ENCODE data around the gene ART3.
A peak's percentile ranks its signal among the peaks of the same experiment; 100 is the strongest.

The ART3 gene

GRCh38 chr4:76074993-76075600 lies 588 bp downstream of the ART3 start:
- no peak for DNase-seq

DNA sequence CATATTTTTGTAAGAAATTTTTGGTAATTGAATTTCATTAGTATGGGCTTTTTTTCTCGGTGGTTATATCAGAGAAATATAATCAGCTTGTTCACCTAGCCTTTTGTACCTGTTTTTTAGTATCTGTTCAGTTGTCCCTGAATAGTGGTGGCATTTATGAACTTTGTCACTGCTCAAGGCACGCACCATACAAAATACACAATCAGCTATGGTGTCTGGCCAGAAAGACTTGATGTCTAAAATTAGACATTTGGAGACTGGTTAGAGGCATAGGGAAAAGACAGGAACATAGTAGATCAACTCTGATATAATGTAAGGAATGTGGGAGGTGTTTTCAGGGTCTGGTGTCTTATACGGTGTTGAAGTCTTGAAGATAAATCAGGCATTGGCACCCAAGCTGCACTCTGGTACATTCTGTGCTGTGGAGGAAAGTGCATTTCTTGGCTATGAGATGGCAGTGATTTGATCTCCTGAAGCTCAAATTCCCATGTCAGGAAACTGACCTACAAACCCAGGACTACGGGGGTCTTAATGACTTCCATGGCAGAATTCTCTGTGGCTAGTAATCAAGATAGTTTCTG lies 3.6 kb downstream of the ART3 start:
- no peak for DNase-seq

DNA sequence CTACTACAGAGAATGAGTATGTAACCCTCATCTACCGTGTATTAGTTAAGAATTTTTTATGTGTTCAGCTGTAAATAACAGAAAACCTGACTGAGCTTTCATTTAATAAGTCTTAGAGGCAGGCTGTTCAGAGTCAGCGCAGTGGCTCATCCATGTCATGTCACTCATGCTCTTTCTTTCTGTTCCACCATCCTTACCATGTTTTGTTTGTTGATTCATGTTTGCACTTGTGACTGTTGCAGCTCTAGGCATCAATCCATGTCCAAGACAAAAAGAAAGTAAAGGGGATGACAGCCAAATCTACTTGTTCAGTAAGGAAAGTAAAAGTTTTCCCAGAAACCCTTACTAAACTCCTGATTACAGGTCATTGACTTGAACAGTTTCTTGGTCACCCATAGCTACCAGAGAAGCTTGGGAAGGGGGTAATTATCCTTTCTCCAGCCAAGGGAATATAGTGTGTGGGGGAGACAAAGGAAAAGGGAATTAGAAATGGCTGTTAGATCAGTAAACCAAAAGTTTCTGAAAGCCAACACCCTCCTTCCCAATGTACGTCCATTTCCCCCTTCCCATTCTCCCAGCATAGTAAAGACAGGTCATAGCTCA lies 9.0 kb downstream of the ART3 start:
- DNase-seq, result no peak

DNA sequence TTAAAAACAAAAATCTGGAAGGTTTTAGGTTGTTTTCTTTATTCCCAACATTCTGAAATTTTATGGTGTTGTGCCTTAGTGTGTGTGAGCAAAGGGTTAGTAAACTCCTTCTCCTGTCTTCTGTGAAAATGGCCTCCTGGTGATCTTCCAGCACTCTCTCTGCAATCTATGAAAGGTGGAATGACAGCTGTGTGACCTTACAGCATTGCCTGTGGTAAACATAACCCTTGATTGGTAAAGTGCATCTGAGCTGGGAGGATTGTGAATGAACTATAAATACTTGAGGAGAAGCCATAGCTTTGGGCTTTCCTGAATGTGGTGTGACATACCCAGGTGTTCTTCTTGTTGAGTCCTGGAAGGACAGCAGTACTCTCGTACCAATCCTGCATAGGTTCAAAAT lies 10.0 kb downstream of the ART3 start:
- no peak for DNase-seq

DNA sequence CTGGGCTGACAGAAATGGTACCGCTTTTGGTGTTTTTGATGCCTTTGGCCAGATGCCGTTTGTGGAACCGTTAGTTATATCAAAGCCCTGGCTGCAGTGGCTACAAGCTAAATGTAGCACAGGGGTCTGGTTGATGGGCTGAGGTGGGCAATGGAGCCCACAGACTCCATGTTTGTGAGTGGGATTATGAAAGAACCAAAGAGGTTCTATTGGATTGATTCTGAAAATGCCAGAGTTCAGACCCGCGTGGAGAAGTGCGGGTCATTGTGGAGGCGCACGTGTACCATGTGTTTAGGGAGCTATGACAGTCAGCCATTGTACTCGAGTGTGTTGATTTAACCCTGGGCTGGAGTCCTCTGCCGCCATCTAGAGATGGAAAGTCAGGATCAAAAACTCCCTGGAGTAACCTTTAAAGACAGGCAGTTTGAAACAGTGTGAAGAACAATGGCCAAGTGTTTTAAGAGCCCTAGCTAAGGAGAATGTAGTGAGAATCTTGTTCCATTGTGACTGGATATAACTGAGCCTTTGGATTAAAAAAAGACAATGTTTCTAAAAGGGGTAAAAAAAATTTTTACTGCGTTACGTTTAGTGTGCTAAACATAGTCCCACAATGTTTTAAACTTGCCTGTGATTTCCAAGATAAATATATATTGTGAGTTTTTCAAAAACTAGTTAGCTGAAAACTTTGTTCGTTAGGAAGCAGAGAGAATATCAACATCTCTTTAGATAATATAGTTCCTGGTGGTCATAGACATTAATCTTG lies 12.7 kb downstream of the ART3 start:
- no peak for DNase-seq

DNA sequence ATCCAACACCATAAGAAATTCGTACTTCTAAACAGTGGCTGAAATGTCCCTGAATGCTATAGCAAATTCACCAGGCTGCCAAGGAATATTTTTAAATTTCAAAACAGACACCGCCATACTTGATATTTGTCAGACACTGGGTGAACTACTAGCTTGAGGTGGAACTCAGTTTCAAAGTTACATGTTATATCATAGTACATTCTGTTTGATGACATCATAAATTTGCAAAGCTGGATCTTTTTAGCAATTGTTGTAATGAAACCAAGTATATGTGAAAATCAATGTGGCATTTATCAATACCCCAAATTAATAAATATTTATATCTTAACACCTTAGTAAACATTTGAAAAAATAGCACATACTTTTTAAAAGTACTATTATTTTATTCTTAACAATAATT lies 14.2 kb downstream of the ART3 start:
- no peak for DNase-seq

DNA sequence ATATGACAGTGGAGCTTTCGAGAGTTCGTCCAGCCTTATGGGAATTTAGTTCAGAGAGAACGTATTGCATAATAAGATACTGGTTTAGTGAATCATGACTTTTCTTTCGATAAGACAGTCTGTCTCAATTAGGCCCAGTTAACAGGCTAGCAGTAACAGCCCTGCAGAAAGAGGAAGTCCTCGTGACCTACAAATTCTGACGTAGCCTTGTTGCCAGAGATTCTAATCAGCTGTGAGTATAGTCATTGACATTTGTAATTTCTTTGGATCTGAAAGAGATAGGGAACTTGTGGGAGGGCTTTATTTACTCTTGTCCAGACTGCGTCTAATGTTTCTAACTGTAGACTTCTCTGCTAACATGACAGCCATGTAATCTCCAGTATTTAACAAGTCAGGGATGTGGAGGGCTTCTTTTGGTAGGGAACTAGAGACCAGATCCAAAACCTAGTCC lies 15.8 kb downstream of the ART3 start:
- DNase-seq, result peak; percentile 39

- DNase-seq, result no peak
These were observed 16.5 kb downstream of the ART3 start for GRCh38 chr4:76091052-76091451.

DNA sequence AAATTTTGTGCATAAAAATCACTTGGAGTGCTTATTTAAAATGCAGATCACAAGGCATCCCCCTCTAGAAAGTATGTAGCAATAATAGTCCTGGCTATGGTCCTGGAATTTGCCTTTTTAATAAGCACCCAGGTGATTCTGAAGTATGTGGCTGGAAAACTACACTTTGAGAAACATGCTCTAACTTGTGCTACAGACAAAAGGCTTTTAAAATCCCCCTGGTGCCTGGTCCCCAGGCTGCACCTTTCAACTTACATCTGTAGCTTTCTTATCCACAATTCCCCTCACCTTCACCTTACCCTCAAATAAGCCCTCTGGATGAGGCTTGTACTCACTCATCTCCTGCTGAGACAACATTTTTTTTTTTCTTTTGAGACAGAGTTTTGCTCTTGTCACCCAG lies 21.1 kb downstream of the ART3 start:
- no peak for DNase-seq

DNA sequence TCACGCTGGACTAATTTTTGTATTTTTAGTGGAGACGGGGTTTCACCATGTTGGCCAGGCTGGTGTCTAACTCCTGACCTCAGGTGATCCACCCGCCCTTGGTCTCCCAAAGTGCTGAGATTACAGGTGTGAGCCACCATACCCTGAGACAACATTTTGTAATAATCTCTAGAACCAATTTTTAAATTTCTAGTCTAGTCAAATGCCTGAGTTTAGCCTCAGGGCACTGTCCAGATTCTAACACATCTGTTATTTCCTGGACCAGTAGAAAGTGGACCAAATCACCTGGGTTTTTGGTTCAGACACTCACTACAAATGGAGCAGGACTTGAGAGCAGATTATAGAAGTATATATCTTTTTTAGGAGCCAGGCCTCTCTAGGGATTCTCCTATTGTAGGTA lies 21.6 kb downstream of the ART3 start:
- DNase-seq, result no peak

DNA sequence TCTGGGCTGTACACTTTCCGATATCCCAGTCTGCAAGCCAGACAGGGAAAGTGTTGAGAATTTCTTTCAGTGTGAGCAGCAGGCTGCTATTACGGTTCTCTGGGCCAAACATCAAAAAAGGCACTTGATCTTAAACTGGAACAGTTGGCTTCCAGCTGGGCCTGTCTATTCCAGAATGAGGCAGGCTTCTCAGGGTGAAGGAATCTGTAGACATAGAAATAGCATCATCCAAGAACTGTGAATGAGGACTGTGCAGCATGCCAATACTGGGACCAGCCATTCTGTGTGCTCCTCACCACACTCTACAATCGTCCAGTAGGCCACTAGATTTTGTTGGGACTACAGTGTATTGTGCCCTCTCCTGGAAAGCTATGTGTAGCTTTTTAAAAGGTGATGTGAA lies 31.1 kb downstream of the ART3 start:
- no peak for DNase-seq

DNA sequence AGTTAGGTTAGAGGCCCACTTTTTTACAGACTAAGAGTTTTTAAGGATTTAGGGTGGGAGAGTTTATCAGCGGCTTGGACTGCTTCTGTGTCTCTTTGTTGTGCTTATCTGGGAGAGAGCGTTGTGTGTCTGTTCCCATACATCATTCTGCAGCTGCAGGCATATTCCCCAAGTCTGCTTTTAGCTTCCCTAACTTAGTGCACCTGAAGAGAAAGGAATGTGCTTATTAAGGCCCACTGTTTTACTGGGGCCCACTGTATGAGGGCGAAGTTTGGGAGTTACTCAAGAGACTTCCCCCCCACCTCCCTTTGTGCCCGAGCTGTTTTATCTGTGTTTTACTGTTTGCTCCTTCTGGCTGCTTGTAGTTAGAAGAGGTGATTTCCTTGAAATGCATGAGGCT lies 31.9 kb downstream of the ART3 start:
- DNase-seq, result no peak

DNA sequence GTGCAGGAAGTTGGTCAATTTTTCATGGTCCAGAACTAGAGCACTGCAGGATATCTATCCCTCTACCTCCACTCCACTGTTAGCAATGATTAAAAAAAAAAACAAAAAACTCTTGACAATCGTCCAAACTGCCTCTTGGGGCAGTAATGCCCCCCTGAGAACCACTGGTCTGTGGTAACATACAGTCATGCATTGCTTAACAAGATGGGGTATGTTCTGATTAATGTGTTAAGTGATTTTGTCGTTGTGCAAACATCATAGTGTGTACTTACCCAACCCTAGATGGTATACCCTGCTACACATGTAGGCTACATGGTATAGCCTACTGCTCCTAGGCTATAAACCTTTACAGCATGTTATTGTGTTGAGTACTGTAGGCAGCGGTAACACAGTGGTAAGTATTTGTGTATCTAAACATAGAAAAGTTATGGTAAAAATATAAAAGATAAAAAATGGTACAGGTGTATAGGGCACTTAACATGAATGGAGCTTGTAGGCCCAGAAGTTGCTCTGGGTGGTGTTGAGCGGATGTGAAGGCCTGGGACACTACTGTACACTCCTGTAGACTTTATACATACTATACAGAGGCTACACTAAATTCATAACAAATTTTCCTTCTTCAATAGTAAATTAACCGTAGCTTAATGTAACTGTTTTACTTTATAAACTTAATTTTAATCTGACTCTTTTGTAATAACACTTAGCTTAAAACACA lies 34.1 kb downstream of the ART3 start:
- DNase-seq, result no peak

DNA sequence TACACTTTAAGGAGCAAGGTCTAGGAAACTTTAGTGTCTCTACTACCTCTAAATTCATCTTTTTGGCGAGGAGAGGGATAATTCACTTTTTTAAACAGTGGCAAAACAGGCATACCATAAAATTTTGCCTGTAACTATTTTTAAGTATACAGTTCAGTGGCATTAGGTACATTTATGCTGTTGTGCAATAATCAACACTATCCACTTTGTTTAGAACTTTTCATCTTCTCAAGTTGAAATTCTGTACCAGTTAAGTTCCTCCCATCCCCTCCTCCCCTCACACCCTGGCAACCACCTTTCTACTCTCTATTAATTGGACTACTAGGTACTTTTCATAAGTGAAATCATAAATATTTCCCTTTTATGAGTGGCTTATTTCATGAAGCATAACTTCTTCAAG lies 42.3 kb downstream of the ART3 start:
- no peak for DNase-seq

GRCh38 chr4:76117536-76117935 lies 43.0 kb downstream of the ART3 start:
- DNase-seq, result no peak

- no peak for DNase-seq
These were observed 45.7 kb downstream of the ART3 start for GRCh38 chr4:76120199-76120598.

- no peak for DNase-seq
These were observed 51.3 kb downstream of the ART3 start for GRCh38 chr4:76125816-76126215.

DNA sequence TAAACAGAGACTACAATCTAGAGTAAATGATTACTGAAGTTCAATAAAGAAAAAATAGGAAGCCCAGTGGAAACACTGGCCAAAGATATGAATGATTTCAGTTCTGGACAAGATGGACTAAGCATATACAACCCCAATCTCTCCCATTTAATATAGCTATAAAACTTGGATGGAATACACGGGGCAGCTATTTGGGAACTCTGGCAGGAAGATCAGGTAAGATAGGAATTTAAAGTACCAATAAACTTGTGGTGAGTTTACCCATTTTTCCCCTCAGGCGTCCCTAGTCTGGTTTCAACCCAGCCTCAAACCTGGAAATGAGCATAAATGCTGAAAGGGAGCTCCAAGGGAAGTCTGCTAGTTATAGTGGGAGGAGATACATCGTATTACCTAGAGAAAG lies 53.2 kb downstream of the ART3 start:
- DNase-seq, result no peak

DNA sequence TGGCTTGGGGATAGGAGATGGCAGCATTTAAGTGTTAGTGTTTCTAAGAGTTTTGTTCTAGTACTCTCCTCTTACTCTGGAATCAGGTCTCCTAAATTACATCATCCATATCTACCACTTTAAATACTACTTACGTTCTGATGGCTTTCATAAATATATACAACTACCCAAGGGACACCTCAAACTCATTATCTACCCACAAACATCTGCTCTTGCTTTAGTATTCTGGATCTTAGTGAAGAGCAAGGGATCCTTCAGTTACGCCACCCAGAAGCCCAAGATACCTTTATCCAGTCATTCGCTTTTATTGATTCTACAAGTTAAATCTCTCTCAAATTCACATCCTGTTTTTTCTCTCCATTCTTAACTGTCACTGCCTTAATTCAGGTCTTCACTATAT lies 66.7 kb downstream of the ART3 start:
- no peak for DNase-seq

GRCh38 chr4:76144546-76144945 lies 70.0 kb downstream of the ART3 start:
- DNase-seq, result no peak

- DNase-seq, result peak; percentile 48
These were observed 73.1 kb downstream of the ART3 start for GRCh38 chr4:76147454-76148141.

DNA sequence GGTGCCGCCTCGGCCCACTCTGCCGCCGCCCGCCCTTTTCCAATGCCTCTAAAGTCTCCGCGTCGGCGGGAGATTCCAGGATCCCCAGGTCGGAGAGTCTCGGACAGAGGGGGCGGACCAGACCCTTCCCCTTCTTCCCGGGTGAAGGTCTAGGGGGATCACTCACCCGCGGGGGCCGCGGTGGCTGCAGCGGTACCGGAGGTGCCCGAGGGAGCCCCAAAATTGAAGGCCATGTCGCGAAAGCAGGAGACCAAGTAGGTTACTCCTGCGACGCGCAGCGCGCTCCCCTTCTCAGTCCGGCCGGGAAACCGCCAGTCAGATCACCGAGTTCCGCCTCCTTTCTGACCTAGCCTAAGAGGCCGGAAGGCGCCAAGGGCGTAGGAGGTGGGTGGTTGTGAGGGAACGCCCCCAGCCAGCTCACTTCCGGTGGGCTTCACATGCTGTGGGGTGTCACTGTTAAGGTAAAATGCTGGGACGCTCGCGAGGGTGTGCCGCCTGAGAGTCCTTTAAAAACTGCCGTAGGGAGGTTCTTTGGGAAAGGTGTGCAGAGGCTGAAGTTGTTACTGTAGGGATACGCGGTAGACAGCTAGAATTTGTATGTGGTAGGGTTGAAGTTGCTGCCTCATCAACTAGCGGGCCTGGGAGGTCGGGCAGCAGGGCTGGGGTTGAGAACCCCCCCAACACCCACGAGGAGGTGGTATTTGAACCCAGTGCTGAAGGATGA lies 73.8 kb downstream of the ART3 start, which contains the start of gene NUP54:
TSS of gene NUP54 (minus strand) at position 256 of the 724 bp plus-strand sequence. CDS start at position 233, 23 bp downstream.
- DNase-seq, result peak; percentile 96
